Nephron (organoid): ENCODE measurements around the gene NOSIP.
A peak's percentile ranks its signal among the peaks of the same experiment; 100 is the strongest.

ENCODE experiments used
- H3K27ac Mint-ChIP-seq, 3 experiments: 2 replicates each; pipeline ENCODE4 v1.8.0; 2020; ENCODE audit warnings: mixed read lengths in 3 of 3, mild to moderate bottlenecking in 2 of 3, moderate library complexity in 1 of 3
- H3K27me3 Mint-ChIP-seq: 2 replicates; pipeline ENCODE4 v1.8.0; 2021; ENCODE audit warnings: low read depth, mild to moderate bottlenecking, moderate library complexity, mixed read lengths
- H3K36me3 Mint-ChIP-seq: 2 replicates; pipeline ENCODE4 v1.8.0; 2020; ENCODE audit warnings: low read depth, mixed read lengths
- H3K4me1 Mint-ChIP-seq: 2 replicates; pipeline ENCODE4 v1.8.0; 2020; ENCODE audit warnings: mixed read lengths
- H3K4me3 Mint-ChIP-seq, 3 experiments: 2 replicates each; pipeline ENCODE4 v1.8.0; 2020; ENCODE audit warnings: mild to moderate bottlenecking in 3 of 3, mixed read lengths in 3 of 3, moderate library complexity in 2 of 3
- H3K9me3 Mint-ChIP-seq: 2 replicates; pipeline ENCODE4 v1.8.0; 2020; ENCODE audit warnings: mixed read lengths
- TF ChIP-seq, protein P1 (sequence below), 3 experiments: fragments of 200-600 bp; sonication (generic); IDR thresholded peaks; one replicate each; pipeline ENCODE4 v1.5.0; 2021; ENCODE audit warnings: antibody characterized with exemption in 3 of 3; ENCODE audit not compliant: unreplicated experiment in 3 of 3

NOSIP gene

DNA sequence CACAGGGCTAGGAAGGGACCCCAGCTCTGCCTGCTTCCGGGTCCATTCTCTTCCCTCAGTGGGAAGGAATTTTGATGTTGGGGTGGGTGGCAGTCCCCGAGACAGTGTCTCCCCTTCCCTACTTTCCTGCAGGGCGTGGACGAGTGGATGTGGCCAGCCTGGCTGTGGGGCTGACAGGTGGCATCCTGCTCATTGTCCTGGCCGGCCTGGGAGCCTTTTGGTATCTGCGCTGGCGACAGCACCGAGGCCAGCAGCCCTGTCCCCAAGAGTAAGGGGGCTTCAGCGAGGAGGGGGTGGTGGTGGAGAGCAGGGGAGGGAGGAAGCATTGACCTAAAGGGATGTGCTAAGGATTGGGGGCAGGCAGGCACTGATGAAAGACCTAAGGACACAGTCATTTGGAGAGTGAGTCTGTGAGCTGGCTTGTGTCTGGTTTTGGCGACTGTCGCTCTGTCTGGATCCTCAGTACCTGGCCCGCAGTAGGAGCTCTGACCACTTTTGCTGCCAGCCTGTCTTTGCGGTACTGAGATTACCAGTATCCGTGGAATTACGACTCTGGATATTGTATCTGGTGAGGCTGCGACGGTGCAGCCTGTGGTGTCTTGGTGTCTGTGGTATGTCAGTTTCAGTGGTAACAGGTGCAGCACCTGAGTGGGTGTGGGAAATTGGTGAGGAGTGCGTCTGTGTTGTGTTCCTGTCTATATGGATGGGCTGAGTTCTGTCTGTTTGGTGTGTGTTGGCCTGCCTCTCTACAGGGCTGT is 8.2 kb upstream of the NOSIP start:
- Mint-ChIP-seq H3K4me3 (peak overlapping the region; percentile 5 to 46 (median 46)), H3K27ac (peak overlapping the region; percentile 20 to 56 (median 35)), H3K4me1 (peaks cover 14% of the 10 kb centered on the region), H3K36me3 (peaks cover 3% of the 10 kb centered on the region), H3K9me3 (no peaks in the 10 kb centered on the region), H3K27me3 (peaks cover 4% of the 10 kb centered on the region)
- TF ChIP-seq, protein P1, sequence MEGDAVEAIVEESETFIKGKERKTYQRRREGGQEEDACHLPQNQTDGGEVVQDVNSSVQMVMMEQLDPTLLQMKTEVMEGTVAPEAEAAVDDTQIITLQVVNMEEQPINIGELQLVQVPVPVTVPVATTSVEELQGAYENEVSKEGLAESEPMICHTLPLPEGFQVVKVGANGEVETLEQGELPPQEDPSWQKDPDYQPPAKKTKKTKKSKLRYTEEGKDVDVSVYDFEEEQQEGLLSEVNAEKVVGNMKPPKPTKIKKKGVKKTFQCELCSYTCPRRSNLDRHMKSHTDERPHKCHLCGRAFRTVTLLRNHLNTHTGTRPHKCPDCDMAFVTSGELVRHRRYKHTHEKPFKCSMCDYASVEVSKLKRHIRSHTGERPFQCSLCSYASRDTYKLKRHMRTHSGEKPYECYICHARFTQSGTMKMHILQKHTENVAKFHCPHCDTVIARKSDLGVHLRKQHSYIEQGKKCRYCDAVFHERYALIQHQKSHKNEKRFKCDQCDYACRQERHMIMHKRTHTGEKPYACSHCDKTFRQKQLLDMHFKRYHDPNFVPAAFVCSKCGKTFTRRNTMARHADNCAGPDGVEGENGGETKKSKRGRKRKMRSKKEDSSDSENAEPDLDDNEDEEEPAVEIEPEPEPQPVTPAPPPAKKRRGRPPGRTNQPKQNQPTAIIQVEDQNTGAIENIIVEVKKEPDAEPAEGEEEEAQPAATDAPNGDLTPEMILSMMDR (IDR thresholded peaks at IDR 0.05; ENCODE audit: unreplicated experiment in 3 of 3) = no peak

DNA sequence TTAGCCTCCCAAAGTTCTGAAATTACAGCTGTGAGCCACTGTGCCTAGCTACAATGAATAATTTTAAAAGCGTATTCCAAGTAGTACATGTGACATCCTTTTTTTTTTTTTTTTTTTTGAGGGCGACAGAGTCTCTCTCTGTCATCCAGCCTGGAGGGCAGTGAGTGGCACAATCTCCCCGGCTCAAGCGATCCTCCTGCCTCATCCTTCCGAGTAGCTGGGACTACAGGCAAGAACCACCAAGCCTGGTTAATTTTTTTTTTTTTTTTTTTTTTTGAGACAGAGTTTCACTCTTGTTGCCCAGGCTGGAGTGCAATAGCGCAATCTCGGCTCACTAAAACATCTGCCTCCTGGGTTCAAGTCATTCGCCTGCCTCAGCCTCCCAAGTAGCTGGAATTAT is 6.9 kb upstream of the NOSIP start:
- no peak overlapping the region for H3K27ac Mint-ChIP-seq
- H3K4me1 Mint-ChIP-seq = peaks cover 1% of the 10 kb centered on the region

DNA sequence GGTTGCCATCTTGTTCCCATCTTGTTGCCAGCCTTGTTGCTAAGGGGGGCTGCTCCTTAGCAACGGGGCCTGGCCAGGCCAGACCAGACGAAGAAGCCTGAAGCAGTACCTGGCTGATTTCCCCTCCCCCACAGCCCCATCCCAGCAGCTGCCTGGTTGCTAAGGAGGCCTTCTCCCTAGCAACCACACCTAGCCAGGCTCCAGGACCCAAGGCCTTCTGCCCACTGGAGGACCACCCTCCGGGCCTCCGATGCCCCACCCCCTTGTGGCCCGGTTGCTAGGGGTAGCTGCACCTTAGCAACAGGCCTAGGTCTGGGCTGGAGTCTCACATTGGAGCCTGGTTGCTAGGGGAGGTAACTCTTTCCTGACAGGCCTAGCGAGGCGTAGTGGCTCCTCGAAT is 4.7 kb upstream of the NOSIP start:
- Mint-ChIP-seq H3K9me3 (no peaks in the 10 kb centered on the region), H3K36me3 (no peaks in the 10 kb centered on the region), H3K27ac (peak overlapping the region in 1 of 3 experiments; percentile 57), H3K4me3 (no peak overlapping the region), H3K4me1 (peaks cover 7% of the 10 kb centered on the region), H3K27me3 (peaks cover 4% of the 10 kb centered on the region)
- TF ChIP-seq, protein P1 (IDR thresholded peaks at IDR 0.05; ENCODE audit: unreplicated experiment in 3 of 3) = no peak

More for the DNA sequence above, 6.9 kb upstream of the NOSIP start:
- Mint-ChIP-seq H3K4me3 (no peak overlapping the region), H3K9me3 (no peaks in the 10 kb centered on the region), H3K36me3 (no peaks in the 10 kb centered on the region), H3K27me3 (peaks cover 4% of the 10 kb centered on the region)
- TF ChIP-seq, protein P1 (IDR thresholded peaks at IDR 0.05; ENCODE audit: unreplicated experiment in 3 of 3) = no peak

DNA sequence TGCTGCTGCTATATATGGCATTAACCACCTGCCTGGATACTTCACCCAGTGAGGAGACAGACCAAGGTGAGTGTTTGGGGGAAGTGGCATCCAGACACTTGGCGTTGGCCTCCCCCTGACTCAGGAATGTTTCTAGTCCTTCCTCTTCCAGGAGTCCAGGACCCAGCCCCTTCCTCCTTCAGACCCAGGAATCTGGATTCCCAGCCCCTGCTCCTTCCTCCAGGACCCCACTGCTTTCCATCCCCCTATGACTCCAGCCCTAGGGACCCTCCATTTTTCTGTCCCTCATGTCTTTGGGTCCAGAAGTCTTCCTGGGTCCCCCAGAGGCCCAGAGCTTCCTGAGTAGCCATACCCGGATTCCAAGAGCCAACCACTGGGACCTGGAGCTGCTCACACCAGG is 2.9 kb upstream of the NOSIP start:
- H3K27ac Mint-ChIP-seq = no peak overlapping the region
- H3K4me1 Mint-ChIP-seq = peaks cover 20% of the 10 kb centered on the region
- H3K9me3 Mint-ChIP-seq = no peaks in the 10 kb centered on the region
- TF ChIP-seq, protein P1 (IDR thresholded peaks at IDR 0.05; ENCODE audit: unreplicated experiment in 3 of 3) = no peak
- H3K4me3 Mint-ChIP-seq = no peak overlapping the region
- peaks cover 4% of the 10 kb centered on the region for H3K27me3 Mint-ChIP-seq
- H3K36me3 Mint-ChIP-seq = no peaks in the 10 kb centered on the region

DNA sequence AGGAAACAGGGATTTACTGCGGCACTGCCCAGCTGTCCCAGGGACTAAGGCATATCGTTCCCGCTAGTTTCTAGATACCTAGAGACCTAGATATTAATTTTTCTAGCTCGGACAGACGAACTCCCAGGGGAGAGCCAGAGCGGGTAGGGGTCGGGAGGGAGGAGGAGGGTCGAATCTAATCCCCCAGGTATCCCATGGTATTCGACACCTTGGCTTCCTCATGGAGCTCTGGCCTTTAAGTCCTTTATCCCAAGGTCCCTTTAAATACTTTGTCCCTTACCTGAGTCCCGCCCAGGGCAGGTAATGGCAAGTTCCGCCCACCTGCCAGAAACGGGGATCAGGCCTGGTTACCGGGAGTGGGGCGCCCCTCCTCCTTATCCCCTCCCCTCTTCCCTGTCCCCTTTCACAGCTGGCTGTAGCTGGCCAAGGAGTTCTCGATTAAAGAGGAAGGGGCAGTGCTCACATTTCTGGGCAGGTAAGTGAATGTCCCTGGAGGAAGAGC is 702 bp upstream of the NOSIP start, which contains the start of gene PRRG2:
PRRG2 (plus strand) TSS at position 310 of the 502 bp plus-strand sequence. CDS start 1,904 bp downstream, outside the sequence.
- H3K4me3 Mint-ChIP-seq = peak within 1 kb of the TSS; percentile 92 to 96 (median 93)
- H3K9me3 Mint-ChIP-seq = no peaks in the 10 kb centered on the region
- H3K27ac Mint-ChIP-seq = peak within 1 kb of the TSS; percentile 79 to 92 (median 84)
- no peaks in the 10 kb centered on the region for H3K36me3 Mint-ChIP-seq
- TF ChIP-seq, protein P1 (IDR thresholded peaks at IDR 0.05; ENCODE audit: unreplicated experiment in 3 of 3) = no peak
- H3K4me1 Mint-ChIP-seq = peaks cover 20% of the 10 kb centered on the region
- no peaks in the 10 kb centered on the region for H3K27me3 Mint-ChIP-seq

DNA sequence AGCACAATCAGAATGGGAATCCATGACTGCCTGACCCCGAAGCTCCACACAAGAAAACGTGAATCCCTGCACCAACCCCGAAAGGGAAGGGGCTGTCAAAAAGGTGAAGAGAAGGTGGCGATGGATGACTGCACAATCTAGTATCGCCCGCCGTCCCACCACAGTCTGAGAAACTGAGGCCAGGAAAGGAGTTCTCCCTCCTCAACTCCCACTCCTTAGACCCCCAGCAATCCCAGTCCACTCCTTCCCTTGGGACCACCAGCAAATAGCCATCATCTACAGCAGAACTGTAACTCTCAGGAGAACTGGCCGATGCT is 451 bp downstream of the NOSIP start:
- H3K4me3 Mint-ChIP-seq = peak overlapping the region; percentile 92 to 96 (median 93)
- H3K4me1 Mint-ChIP-seq = peaks cover 20% of the 10 kb centered on the region
- no peaks in the 10 kb centered on the region for H3K27me3 Mint-ChIP-seq
- peaks cover 5% of the 10 kb centered on the region for H3K36me3 Mint-ChIP-seq
- TF ChIP-seq, protein P1 (IDR thresholded peaks at IDR 0.05; ENCODE audit: unreplicated experiment in 3 of 3) = no peak
- no peaks in the 10 kb centered on the region for H3K9me3 Mint-ChIP-seq
- peak overlapping the region; percentile 79 to 92 (median 84) for H3K27ac Mint-ChIP-seq
